Vagina (tissue), 2 donors: ENCODE measurements around the gene SCN9A. TPM values are rescaled to one million over a fixed set of nuclear protein-coding genes. Genes with fewer than 3 reads are reported as not detected.

Experiments
- DNase-seq, 2 donors: peaks; one replicate each; pipeline ENCODE4 v3.0.0-alpha.2; 2017; ENCODE audit errors: extremely low spot score in 2 of 2
- H3K27ac ChIP-seq: fragments of 200-600 bp; sonication (generic); one replicate; pipeline ENCODE4 v1.5.1; 2019
- H3K27me3 ChIP-seq: fragments of 200-600 bp; sonication (generic); one replicate; pipeline ENCODE4 v1.5.1; 2019
- H3K36me3 ChIP-seq, 2 donors: fragments of 200-600 bp; sonication (generic); one replicate each; pipeline ENCODE4 v1.5.1; 2017 to 2019
- H3K4me1 ChIP-seq: fragments of 200-600 bp; sonication (generic); one replicate; pipeline ENCODE4 v1.5.1; 2019
- H3K4me3 ChIP-seq, 2 donors: fragments of 200-600 bp; sonication (generic); 1 replicate in 1 of 2; 2 replicates in 1 of 2; pipeline ENCODE4 v1.5.1; 2016 to 2019
- H3K9me3 ChIP-seq: fragments of 200-600 bp; sonication (generic); one replicate; pipeline ENCODE4 v1.5.1; 2019
- CTCF ChIP-seq, 3 experiments: fragments of 450-650 bp in 2 of 3; fragments of 200-600 bp in 1 of 3; sonication (generic) in 1 of 3; IDR thresholded peaks; one replicate each; pipeline ENCODE4 v1.5.1; 2017 to 2019; ENCODE audit warnings: antibody characterized with exemption in 3 of 3, mild to moderate bottlenecking in 2 of 3, moderate library complexity in 2 of 3
- POLR2A ChIP-seq, 2 donors: fragments of 450-650 bp; IDR thresholded peaks; one replicate each; pipeline ENCODE4 v1.6.1; 2017; ENCODE audit warnings: antibody characterized with exemption in 2 of 2, mild to moderate bottlenecking in 2 of 2, moderate library complexity in 2 of 2
- POLR2AphosphoS5 ChIP-seq, 2 donors: sonication (generic); formaldehyde crosslinking; IDR thresholded peaks; one replicate each; pipeline ENCODE4 v1.9.0; 2017; ENCODE audit warnings: antibody characterized with exemption in 2 of 2, mild to moderate bottlenecking in 2 of 2, low read depth in 1 of 2; ENCODE audit not compliant: insufficient read depth in 1 of 2
- intact Hi-C: fragments of 100-400 bp; cut with DNase I; formaldehyde crosslinking; loops from one replicate; pipeline ENCODE4 v1.15.1; 2023
- total RNA-seq: library from RNA; depleted of rRNA; stranded (reverse); fragments of >200 nt; gene quantifications from one replicate; pipeline ENCODE4 v1.2.3, GENCODE V29; 2016

The SCN9A gene
- total RNA-seq, 1 donor from 2014 or later, result 4.9 TPM

- H3K4me1 ChIP-seq, result no peaks in the 10 kb centered on the region
- DNase-seq, result no peak
- TF ChIP-seq CTCF (IDR thresholded peaks at IDR 0.05) (no peak), POLR2A (IDR thresholded peaks at IDR 0.05) (no peak), POLR2AphosphoS5 (IDR thresholded peaks at IDR 0.05; ENCODE audit: insufficient read depth in 1 of 2, low read depth in 1 of 2) (no peak)
- intact Hi-C loops, result no loop called here
- no peak overlapping the region for H3K27ac ChIP-seq
- no peak overlapping the region for H3K4me3 ChIP-seq
- H3K36me3 ChIP-seq, result no peaks in the 10 kb centered on the region
- H3K27me3 ChIP-seq, result no peaks in the 10 kb centered on the region
- no peaks in the 10 kb centered on the region for H3K9me3 ChIP-seq
Measured at GRCh38 chr2:166337932-166338331, 37.8 kb downstream of the SCN9A start.

GRCh38 chr2:166335284-166335683, 40.5 kb downstream of the SCN9A start:
- no peaks in the 10 kb centered on the region for H3K27me3 ChIP-seq
- H3K4me3 ChIP-seq, result no peak overlapping the region
- TF ChIP-seq POLR2AphosphoS5 (IDR thresholded peaks at IDR 0.05; ENCODE audit: insufficient read depth in 1 of 2, low read depth in 1 of 2) (no peak), POLR2A (IDR thresholded peaks at IDR 0.05) (no peak), CTCF (IDR thresholded peaks at IDR 0.05) (no peak)
- DNase-seq, result no peak
- H3K4me1 ChIP-seq, result no peaks in the 10 kb centered on the region
- no peak overlapping the region for H3K27ac ChIP-seq
- H3K9me3 ChIP-seq, result no peaks in the 10 kb centered on the region
- intact Hi-C loops, result no loop called here
- H3K36me3 ChIP-seq, result no peaks in the 10 kb centered on the region

- no peaks in the 10 kb centered on the region for H3K27me3 ChIP-seq
- intact Hi-C loops, result no loop called here
- H3K4me1 ChIP-seq, result no peaks in the 10 kb centered on the region
- no peaks in the 10 kb centered on the region for H3K9me3 ChIP-seq
- H3K36me3 ChIP-seq, result no peaks in the 10 kb centered on the region
- DNase-seq, result no peak
- no peak overlapping the region for H3K4me3 ChIP-seq
- TF ChIP-seq POLR2AphosphoS5 (IDR thresholded peaks at IDR 0.05; ENCODE audit: insufficient read depth in 1 of 2, low read depth in 1 of 2), result no peak
- no peak for TF ChIP-seq CTCF (IDR thresholded peaks at IDR 0.05)
- no peak for TF ChIP-seq POLR2A (IDR thresholded peaks at IDR 0.05)
- H3K27ac ChIP-seq, result no peak overlapping the region
Measured at GRCh38 chr2:166334805-166335204, 40.9 kb downstream of the SCN9A start.

- Histone ChIP-seq H3K4me3 (no peak overlapping the region), H3K27ac (no peak overlapping the region), H3K9me3 (no peaks in the 10 kb centered on the region), H3K4me1 (no peaks in the 10 kb centered on the region), H3K27me3 (no peaks in the 10 kb centered on the region), H3K36me3 (no peaks in the 10 kb centered on the region)
- intact Hi-C loops, result no loop called here
- TF ChIP-seq POLR2A (IDR thresholded peaks at IDR 0.05), result no peak
- TF ChIP-seq POLR2AphosphoS5 (IDR thresholded peaks at IDR 0.05; ENCODE audit: insufficient read depth in 1 of 2, low read depth in 1 of 2), result no peak
- TF ChIP-seq CTCF (IDR thresholded peaks at IDR 0.05), result no peak
- DNase-seq, result no peak
Measured at GRCh38 chr2:166333801-166334200, 41.9 kb downstream of the SCN9A start.

- intact Hi-C loops, result no loop called here
- Histone ChIP-seq H3K4me1 (no peaks in the 10 kb centered on the region), H3K36me3 (no peaks in the 10 kb centered on the region), H3K4me3 (no peak overlapping the region), H3K27ac (no peak overlapping the region), H3K9me3 (no peaks in the 10 kb centered on the region), H3K27me3 (no peaks in the 10 kb centered on the region)
- TF ChIP-seq POLR2A (IDR thresholded peaks at IDR 0.05) (no peak), CTCF (IDR thresholded peaks at IDR 0.05) (no peak), POLR2AphosphoS5 (IDR thresholded peaks at IDR 0.05; ENCODE audit: insufficient read depth in 1 of 2, low read depth in 1 of 2) (no peak)
- no peak for DNase-seq
Measured at GRCh38 chr2:166332106-166332505, 43.6 kb downstream of the SCN9A start.
